ENCODE data around the gene KIF26B. TPM values are rescaled to one million over a fixed set of nuclear protein-coding genes. Genes with fewer than 3 reads are reported as not detected.
A peak's percentile ranks its signal among the peaks of the same experiment; 100 is the strongest.

KIF26B gene
- total RNA-seq, 1 donor from 2014 or later = 5.1 TPM

- H3K27ac Mint-ChIP-seq = no peak overlapping the region
- TF ChIP-seq CTCF (IDR thresholded peaks at IDR 0.05; ENCODE audit: unreplicated experiment) = no peak
- H3K4me3 Mint-ChIP-seq (ENCODE audit: low read depth) = no peak overlapping the region
- no peak for DNase-seq (ENCODE audit: low spot score, unreplicated experiment)
- H3K36me3 Mint-ChIP-seq (ENCODE audit: insufficient read depth) = no peaks in the 10 kb centered on the region
- peaks cover 3% of the 10 kb centered on the region for H3K4me1 Mint-ChIP-seq (ENCODE audit: low read depth)
- H3K9me3 Mint-ChIP-seq (ENCODE audit: low read depth) = no peaks in the 10 kb centered on the region
- no peaks in the 10 kb centered on the region for H3K27me3 Mint-ChIP-seq
Observed at GRCh38 chr1:245116751-245117150, 38.0 kb upstream of the KIF26B start.

- Mint-ChIP-seq H3K27ac (no peak overlapping the region), H3K36me3 (ENCODE audit: insufficient read depth) (peaks cover 2% of the 10 kb centered on the region), H3K27me3 (no peaks in the 10 kb centered on the region), H3K4me1 (ENCODE audit: low read depth) (peaks cover 3% of the 10 kb centered on the region), H3K4me3 (ENCODE audit: low read depth) (no peak overlapping the region), H3K9me3 (ENCODE audit: low read depth) (no peaks in the 10 kb centered on the region)
- DNase-seq (ENCODE audit: low spot score, unreplicated experiment) = no peak
- no peak for TF ChIP-seq CTCF (IDR thresholded peaks at IDR 0.05; ENCODE audit: unreplicated experiment)
Observed at GRCh38 chr1:245118066-245118465, 36.7 kb upstream of the KIF26B start.

GRCh38 chr1:245118806-245119205 lies 36.0 kb upstream of the KIF26B start:
- peaks cover 3% of the 10 kb centered on the region for H3K4me1 Mint-ChIP-seq (ENCODE audit: low read depth)
- DNase-seq (ENCODE audit: low spot score, unreplicated experiment) = no peak
- H3K36me3 Mint-ChIP-seq (ENCODE audit: insufficient read depth) = peaks cover 2% of the 10 kb centered on the region
- no peak overlapping the region for H3K4me3 Mint-ChIP-seq (ENCODE audit: low read depth)
- no peak for TF ChIP-seq CTCF (IDR thresholded peaks at IDR 0.05; ENCODE audit: unreplicated experiment)
- no peak overlapping the region for H3K27ac Mint-ChIP-seq
- no peaks in the 10 kb centered on the region for H3K9me3 Mint-ChIP-seq (ENCODE audit: low read depth)
- no peaks in the 10 kb centered on the region for H3K27me3 Mint-ChIP-seq

DNA sequence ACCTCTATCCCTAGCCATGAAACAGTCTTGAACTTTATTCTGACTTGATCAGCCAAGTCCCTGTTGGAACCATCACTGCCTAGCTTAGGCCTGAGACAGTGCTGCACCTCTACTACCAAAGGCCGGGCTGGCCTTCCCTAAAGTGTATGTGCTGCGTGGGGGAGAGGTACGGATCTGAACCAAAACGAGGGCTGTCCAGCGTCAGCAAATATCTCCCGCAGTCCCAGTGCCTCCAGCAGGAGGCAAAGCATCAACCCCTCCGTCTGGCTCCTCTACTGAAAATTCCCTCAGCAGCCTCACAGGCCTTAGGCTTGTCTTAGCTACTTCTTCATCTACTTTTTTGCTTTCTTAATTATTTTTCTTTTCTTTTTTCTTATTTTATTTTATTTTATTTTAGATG lies 33.3 kb upstream of the KIF26B start:
- peak; percentile 28 for TF ChIP-seq CTCF (IDR thresholded peaks at IDR 0.05; ENCODE audit: unreplicated experiment)
- no peak for DNase-seq (ENCODE audit: low spot score, unreplicated experiment)
- Mint-ChIP-seq H3K27ac (no peak overlapping the region), H3K27me3 (no peaks in the 10 kb centered on the region), H3K9me3 (ENCODE audit: low read depth) (no peaks in the 10 kb centered on the region), H3K36me3 (ENCODE audit: insufficient read depth) (peaks cover 12% of the 10 kb centered on the region), H3K4me3 (ENCODE audit: low read depth) (no peak overlapping the region), H3K4me1 (ENCODE audit: low read depth) (no peaks in the 10 kb centered on the region)

- DNase-seq (ENCODE audit: low spot score, unreplicated experiment) = no peak
- TF ChIP-seq CTCF (IDR thresholded peaks at IDR 0.05; ENCODE audit: unreplicated experiment) = no peak
- no peaks in the 10 kb centered on the region for H3K9me3 Mint-ChIP-seq (ENCODE audit: low read depth)
- H3K27me3 Mint-ChIP-seq = peaks cover 6% of the 10 kb centered on the region
- H3K36me3 Mint-ChIP-seq (ENCODE audit: insufficient read depth) = peaks cover 12% of the 10 kb centered on the region
- no peak overlapping the region for H3K27ac Mint-ChIP-seq
- H3K4me3 Mint-ChIP-seq (ENCODE audit: low read depth) = no peak overlapping the region
- no peaks in the 10 kb centered on the region for H3K4me1 Mint-ChIP-seq (ENCODE audit: low read depth)
Observed at GRCh38 chr1:245124241-245124640, 30.5 kb upstream of the KIF26B start.

Measured in progenitor cell of endocrine pancreas (in vitro differentiated cells).